HFFc6 (cell line): ENCODE data around the gene LIX1L. TPM values are rescaled to one million over a fixed set of nuclear protein-coding genes. Genes with fewer than 3 reads are reported as not detected.

Source experiments
- DNase-seq: peaks from one replicate; pipeline ENCODE4 v3.0.0-alpha.2; 2018
- H3K27ac Mint-ChIP-seq: 2 replicates; pipeline ENCODE4 v1.8.0; 2020; ENCODE audit warnings: mild to moderate bottlenecking, mixed read lengths
- H3K27me3 Mint-ChIP-seq: 2 replicates; pipeline ENCODE4 v1.8.0; 2021; ENCODE audit warnings: mild to moderate bottlenecking, moderate library complexity, mixed read lengths; ENCODE audit not compliant: insufficient read depth
- H3K36me3 Mint-ChIP-seq: 2 replicates; pipeline ENCODE4 v1.8.0; 2021; ENCODE audit warnings: low read depth, mixed read lengths
- H3K4me1 Mint-ChIP-seq: 2 replicates; pipeline ENCODE4 v1.8.0; 2020; ENCODE audit warnings: low read depth, mixed read lengths
- H3K4me3 Mint-ChIP-seq: 2 replicates; pipeline ENCODE4 v1.8.0; 2020; ENCODE audit warnings: mild to moderate bottlenecking, moderate library complexity, mixed read lengths
- H3K9me3 Mint-ChIP-seq: 2 replicates; pipeline ENCODE4 v1.8.0; 2020; ENCODE audit warnings: mild to moderate bottlenecking, mixed read lengths
- total RNA-seq, 6 experiments: library from RNA; stranded (reverse); fragmentation: NEBNext Ultra II Directional; extraction: Animal tissue kit (Norgen Biotek cat#: 25700); gene quantifications; 2 replicates in 1 of 6; 3 replicates in 5 of 6; pipeline ENCODE4 v1.2.3, GENCODE V29; 2021
- TF ChIP-seq, protein P1 (sequence below): fragments of 200-600 bp; sonication (generic); IDR thresholded peaks from 2 replicates; pipeline ENCODE4 v1.5.0; 2021; ENCODE audit warnings: antibody characterized with exemption, mild to moderate bottlenecking

Gene LIX1L
- total RNA-seq, 6 experiments from 2014 or later: 51.0 to 59.6 (median 56.1) TPM

DNA sequence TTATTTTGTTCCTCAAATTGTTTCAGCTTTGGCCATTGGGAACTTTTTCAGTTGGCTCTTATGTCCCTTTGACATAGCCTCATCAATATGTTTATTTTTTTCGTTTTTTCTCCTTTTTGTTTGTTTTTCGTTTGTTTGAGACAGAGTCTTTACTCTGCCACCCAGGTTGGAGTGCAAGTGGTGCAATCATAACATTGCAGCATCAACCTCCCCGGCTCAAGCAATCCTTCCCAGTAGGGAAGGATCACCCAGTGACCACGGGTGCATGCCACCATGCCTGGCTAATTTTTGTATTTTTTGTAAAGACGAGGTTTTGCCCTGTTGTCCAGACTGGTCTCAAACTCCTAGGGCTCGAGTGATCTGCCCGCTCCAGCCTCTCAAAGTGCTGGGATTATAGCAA is 14.8 kb upstream of the LIX1L start:
- Mint-ChIP-seq H3K4me3 (no peak overlapping the region), H3K27me3 (no peaks in the 10 kb centered on the region), H3K9me3 (peaks cover 4% of the 10 kb centered on the region; the same call in 1 of the 2 replicates), H3K36me3 (peaks cover 5% of the 10 kb centered on the region; the same call in 1 of the 2 replicates), H3K4me1 (peaks cover 29% of the 10 kb centered on the region), H3K27ac (no peak overlapping the region)
- no peak for DNase-seq
- TF ChIP-seq, protein P1, sequence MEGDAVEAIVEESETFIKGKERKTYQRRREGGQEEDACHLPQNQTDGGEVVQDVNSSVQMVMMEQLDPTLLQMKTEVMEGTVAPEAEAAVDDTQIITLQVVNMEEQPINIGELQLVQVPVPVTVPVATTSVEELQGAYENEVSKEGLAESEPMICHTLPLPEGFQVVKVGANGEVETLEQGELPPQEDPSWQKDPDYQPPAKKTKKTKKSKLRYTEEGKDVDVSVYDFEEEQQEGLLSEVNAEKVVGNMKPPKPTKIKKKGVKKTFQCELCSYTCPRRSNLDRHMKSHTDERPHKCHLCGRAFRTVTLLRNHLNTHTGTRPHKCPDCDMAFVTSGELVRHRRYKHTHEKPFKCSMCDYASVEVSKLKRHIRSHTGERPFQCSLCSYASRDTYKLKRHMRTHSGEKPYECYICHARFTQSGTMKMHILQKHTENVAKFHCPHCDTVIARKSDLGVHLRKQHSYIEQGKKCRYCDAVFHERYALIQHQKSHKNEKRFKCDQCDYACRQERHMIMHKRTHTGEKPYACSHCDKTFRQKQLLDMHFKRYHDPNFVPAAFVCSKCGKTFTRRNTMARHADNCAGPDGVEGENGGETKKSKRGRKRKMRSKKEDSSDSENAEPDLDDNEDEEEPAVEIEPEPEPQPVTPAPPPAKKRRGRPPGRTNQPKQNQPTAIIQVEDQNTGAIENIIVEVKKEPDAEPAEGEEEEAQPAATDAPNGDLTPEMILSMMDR: no peak

DNA sequence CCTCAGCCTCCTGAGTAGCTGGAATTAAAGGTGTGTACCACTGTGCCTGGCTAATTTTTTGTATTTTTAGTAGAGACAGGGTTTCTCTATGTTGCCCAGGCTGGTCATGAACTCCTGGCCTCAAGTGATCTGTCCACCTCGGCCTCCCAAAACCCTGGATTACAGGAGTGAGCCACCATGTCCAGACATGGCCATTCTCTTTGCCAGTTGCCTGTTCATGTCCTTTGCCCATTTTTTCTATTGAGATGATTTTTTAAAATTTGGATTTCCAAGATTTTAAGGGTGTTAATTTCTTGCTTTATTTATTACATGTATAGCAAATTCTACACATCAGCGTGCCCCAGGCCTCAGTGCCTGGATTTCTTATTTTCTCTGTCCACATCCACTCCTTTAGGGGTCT is 9.5 kb upstream of the LIX1L start:
- Mint-ChIP-seq H3K4me1 (peaks cover 45% of the 10 kb centered on the region), H3K4me3 (no peak overlapping the region), H3K27me3 (peaks cover 4% of the 10 kb centered on the region), H3K36me3 (peaks cover 8% of the 10 kb centered on the region; the same call in 1 of the 2 replicates), H3K9me3 (peaks cover 9% of the 10 kb centered on the region; the same call in 1 of the 2 replicates), H3K27ac (no peak overlapping the region)
- DNase-seq: no peak
- TF ChIP-seq, protein P1: no peak

- H3K27ac Mint-ChIP-seq: peak overlapping the region; percentile 83; the same call in 1 of the 2 replicates
- H3K36me3 Mint-ChIP-seq: peaks cover 8% of the 10 kb centered on the region; the same call in 1 of the 2 replicates
- TF ChIP-seq, protein P1: no peak
- peak overlapping the region; percentile 92 for H3K4me3 Mint-ChIP-seq
- peaks cover 55% of the 10 kb centered on the region for H3K4me1 Mint-ChIP-seq
- no peak for DNase-seq
- peaks cover 4% of the 10 kb centered on the region for H3K27me3 Mint-ChIP-seq
- H3K9me3 Mint-ChIP-seq: peaks cover 9% of the 10 kb centered on the region; the same call in 1 of the 2 replicates
These were observed 7.4 kb upstream of the LIX1L start for GRCh38 chr1:145965119-145965744.

DNA sequence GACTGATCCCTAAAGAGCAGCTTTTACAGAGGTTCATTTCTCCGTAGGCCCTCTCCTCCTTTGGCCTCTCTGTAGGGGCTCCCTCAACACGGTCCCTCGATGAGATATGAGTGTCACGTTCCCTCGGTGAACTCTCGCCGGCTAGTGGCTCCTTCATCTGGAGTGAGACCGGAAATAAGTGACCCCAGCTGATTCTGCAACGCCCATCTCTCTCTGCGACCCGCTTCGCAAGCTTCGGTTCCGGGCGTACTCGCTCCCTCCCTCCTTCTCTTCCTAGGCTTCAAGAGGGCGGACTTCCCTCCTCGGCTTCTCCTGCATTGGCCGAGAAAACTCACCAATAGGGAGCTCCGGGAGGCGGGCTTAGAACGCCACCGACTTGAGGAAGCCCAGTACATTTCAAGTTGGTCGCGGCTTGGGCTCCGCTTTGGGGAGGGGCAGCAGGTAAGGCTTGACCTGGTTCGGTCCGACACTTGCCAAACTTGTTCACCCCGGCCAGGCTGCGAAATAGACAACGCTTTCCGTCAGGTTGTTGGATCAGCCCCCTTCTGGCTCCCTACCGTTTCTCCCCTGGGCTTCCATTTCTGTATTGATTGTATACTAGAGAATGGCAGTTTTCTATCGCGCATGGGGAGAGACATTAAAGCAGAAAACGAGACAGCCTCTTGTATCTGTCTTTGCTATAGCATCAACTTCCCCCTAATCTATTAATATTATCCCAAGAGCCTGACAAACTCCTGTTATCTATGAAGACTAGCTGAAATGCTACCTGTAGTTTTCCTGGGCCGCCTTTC is 6.7 kb upstream of the LIX1L start, which contains the start of the genes ANKRD34A and POLR3GL:
ANKRD34A (minus strand) TSS at position 248 of the 791 bp plus-strand sequence. CDS start 2,816 bp downstream, outside the sequence.
POLR3GL (plus strand) TSS at position 363 of the 791 bp plus-strand sequence. CDS start 10,176 bp downstream, outside the sequence.
- H3K27ac Mint-ChIP-seq: peak within 1 kb of the TSS; percentile 83
- peaks cover 4% of the 10 kb centered on the region for H3K27me3 Mint-ChIP-seq
- H3K36me3 Mint-ChIP-seq: peaks cover 8% of the 10 kb centered on the region; the same call in 1 of the 2 replicates
- peaks cover 9% of the 10 kb centered on the region; the same call in 1 of the 2 replicates for H3K9me3 Mint-ChIP-seq
- DNase-seq: peak; percentile 91
- H3K4me1 Mint-ChIP-seq: peaks cover 62% of the 10 kb centered on the region
- peak within 1 kb of the TSS; percentile 92 for H3K4me3 Mint-ChIP-seq
- TF ChIP-seq, protein P1: 0 out of 2 replicates have a peak, but pooled peaks have one; percentile 11

- DNase-seq: peak; percentile 81
- Mint-ChIP-seq H3K27ac (peak overlapping the region; percentile 83), H3K4me3 (peak overlapping the region; percentile 92), H3K36me3 (peaks cover 8% of the 10 kb centered on the region; the same call in 1 of the 2 replicates), H3K9me3 (peaks cover 9% of the 10 kb centered on the region; the same call in 1 of the 2 replicates), H3K4me1 (peaks cover 67% of the 10 kb centered on the region), H3K27me3 (peaks cover 4% of the 10 kb centered on the region)
- TF ChIP-seq, protein P1: no peak
These were observed 5.6 kb upstream of the LIX1L start for GRCh38 chr1:145963265-145964019.
